Smooth muscle cell of the brain vasculature (primary cell): ENCODE measurements around the gene BPI.
"Not testable (repeated sequence)": the region's sequence is repeated elsewhere in the genome, so short reads cannot be mapped to it uniquely, and the experiment has no call there.

ENCODE experiments used
- DNase-seq: peaks from one replicate; pipeline ENCODE4 v3.0.0-alpha.2; 2012; ENCODE audit warnings: low read depth, low spot score

The BPI gene

GRCh38 chr20:38358556-38358955 lies 54.6 kb downstream of the BPI start:
- no peak for DNase-seq

GRCh38 chr20:38363004-38363747 lies 59.2 kb downstream of the BPI start:
- no peak for DNase-seq

GRCh38 chr20:38369389-38369788 lies 65.4 kb downstream of the BPI start:
- no peak for DNase-seq

- no peak for DNase-seq
These were observed 68.8 kb downstream of the BPI start for GRCh38 chr20:38372806-38373205.

- DNase-seq = no peak
These were observed 69.4 kb downstream of the BPI start for GRCh38 chr20:38373231-38373867.

GRCh38 chr20:38373898-38374297 lies 69.9 kb downstream of the BPI start:
- DNase-seq = no peak

- no peak for DNase-seq
These were observed 73.2 kb downstream of the BPI start for GRCh38 chr20:38377039-38377685.

GRCh38 chr20:38377838-38378237 lies 73.9 kb downstream of the BPI start:
- not testable (repeated sequence) for DNase-seq

- no peak for DNase-seq
These were observed 79.2 kb downstream of the BPI start for GRCh38 chr20:38383147-38383546.

GRCh38 chr20:38386004-38386403 lies 82.0 kb downstream of the BPI start:
- DNase-seq = no peak

- no peak for DNase-seq
These were observed 82.9 kb downstream of the BPI start for GRCh38 chr20:38386851-38387250.
